ENCODE measurements around the gene C11orf86. TPM values are rescaled to one million over a fixed set of nuclear protein-coding genes. Genes with fewer than 3 reads are reported as not detected.

Gene C11orf86
- total RNA-seq, 6 experiments from 2014 or later, result not detected

- peak in 1 of 3 donors; percentile 59 for DNase-seq
- Histone ChIP-seq H3K4me3 (no peak overlapping the region), H3K9me3 (no peaks in the 10 kb centered on the region), H3K27ac (peak overlapping the region in 1 of 3 donors; percentile 0), H3K4me1 (peaks cover 0 to 45% (median 21%) of the 10 kb centered on the region in 4 donors), H3K36me3 (no peaks in the 10 kb centered on the region), H3K27me3 (no peaks in the 10 kb centered on the region)
- intact Hi-C loops (cut with DNase I), result no loop called here
- TF ChIP-seq POLR2A (IDR thresholded peaks at IDR 0.05) (no peak), CTCF (IDR thresholded peaks at IDR 0.05) (no peak)
- ATAC-seq, result peak in 1 of 4 donors; percentile 46
- WGBS (ENCODE audit: insufficient coverage, low coverage, low lambda C conversion rate, missing lambda C conversion rate), result 43% methylated on average over 4 of the region's 5 CpGs
Observed at GRCh38 chr11:66967670-66968425, 7.3 kb upstream of the C11orf86 start.

GRCh38 chr11:66969584-66970225, 5.4 kb upstream of the C11orf86 start:
- no peaks in the 10 kb centered on the region for H3K27me3 ChIP-seq
- intact Hi-C loops (cut with DNase I), result no loop called here
- ATAC-seq (no peak), DNase-seq (no peak)
- TF ChIP-seq POLR2A (IDR thresholded peaks at IDR 0.05) (no peak), CTCF (IDR thresholded peaks at IDR 0.05) (no peak)
- H3K4me3 ChIP-seq, result no peak overlapping the region
- H3K27ac ChIP-seq, result peak overlapping the region; percentile 55 to 92 (median 78)
- H3K4me1 ChIP-seq, result peaks cover 0 to 45% (median 21%) of the 10 kb centered on the region in 4 donors
- no peaks in the 10 kb centered on the region for H3K36me3 ChIP-seq
- WGBS (ENCODE audit: insufficient coverage, low coverage, low lambda C conversion rate, missing lambda C conversion rate), result 71% methylated on average over 5 of the region's 6 CpGs
- H3K9me3 ChIP-seq, result no peaks in the 10 kb centered on the region

- H3K4me3 ChIP-seq, result no peak overlapping the region
- peak in 1 of 4 donors; percentile 10 for ATAC-seq
- H3K36me3 ChIP-seq, result no peaks in the 10 kb centered on the region
- DNase-seq, result no peak
- intact Hi-C loops (cut with DNase I), result no loop called here
- H3K27ac ChIP-seq, result peak overlapping the region; percentile 55 to 92 (median 78)
- WGBS (ENCODE audit: insufficient coverage, low coverage, low lambda C conversion rate, missing lambda C conversion rate), result 26% methylated on average over 4 of the region's 4 CpGs
- H3K27me3 ChIP-seq, result no peaks in the 10 kb centered on the region
- TF ChIP-seq POLR2A (IDR thresholded peaks at IDR 0.05) (no peak), CTCF (IDR thresholded peaks at IDR 0.05) (no peak)
- peaks cover 0 to 41% (median 21%) of the 10 kb centered on the region in 4 donors for H3K4me1 ChIP-seq
- no peaks in the 10 kb centered on the region for H3K9me3 ChIP-seq
Observed at GRCh38 chr11:66970371-66970806, 4.7 kb upstream of the C11orf86 start.

- H3K9me3 ChIP-seq, result no peaks in the 10 kb centered on the region
- H3K4me1 ChIP-seq, result peaks cover 0 to 38% (median 20%) of the 10 kb centered on the region in 4 donors
- WGBS (ENCODE audit: insufficient coverage, low coverage, low lambda C conversion rate, missing lambda C conversion rate), result 4% methylated on average over 4 of the region's 5 CpGs
- DNase-seq (peak; percentile 38 to 83 (median 67)), ATAC-seq (peak; percentile 85 to 94 (median 92))
- peak overlapping the region; percentile 78 to 92 (median 82) for H3K27ac ChIP-seq
- intact Hi-C loops (cut with DNase I), result no loop called here
- no peak for TF ChIP-seq CTCF (IDR thresholded peaks at IDR 0.05)
- peak; percentile 59 for TF ChIP-seq POLR2A (IDR thresholded peaks at IDR 0.05)
- H3K27me3 ChIP-seq, result no peaks in the 10 kb centered on the region
- H3K36me3 ChIP-seq, result no peaks in the 10 kb centered on the region
- H3K4me3 ChIP-seq, result no peak overlapping the region
Observed at GRCh38 chr11:66970807-66971442, 4.2 kb upstream of the C11orf86 start.

All from right lobe of liver (tissue), 6 donors.